HG03025 (cell line): ENCODE results near the gene CDKL2.

Experiments used
- ATAC-seq: cut with Tn5 transposase; IDR thresholded peaks from one replicate; pipeline ENCODE4 v1.9.1; 2021; ENCODE audit warnings: mild to moderate bottlenecking, moderate library complexity; ENCODE audit not compliant: unreplicated experiment, low FRiP score

CDKL2 gene

DNA sequence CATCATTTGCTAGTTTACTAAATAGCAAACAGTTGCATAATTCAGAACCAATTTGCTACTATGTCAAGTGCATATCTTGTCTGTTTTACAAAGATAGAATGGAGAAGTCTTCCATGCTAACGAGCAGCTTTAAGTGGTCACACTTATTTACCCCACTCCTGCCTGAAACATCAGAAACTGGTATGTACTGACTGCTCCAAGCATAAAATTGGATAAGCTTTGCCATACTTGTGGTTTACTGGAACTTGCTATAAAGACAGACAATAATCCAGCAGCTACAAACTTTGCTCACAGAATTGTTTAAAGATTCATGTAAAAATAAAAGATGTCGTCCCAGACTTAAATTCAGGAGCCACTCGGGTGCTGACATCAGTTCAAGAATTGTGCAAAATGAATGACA lies 13.3 kb upstream of the CDKL2 start:
- no peak for ATAC-seq

DNA sequence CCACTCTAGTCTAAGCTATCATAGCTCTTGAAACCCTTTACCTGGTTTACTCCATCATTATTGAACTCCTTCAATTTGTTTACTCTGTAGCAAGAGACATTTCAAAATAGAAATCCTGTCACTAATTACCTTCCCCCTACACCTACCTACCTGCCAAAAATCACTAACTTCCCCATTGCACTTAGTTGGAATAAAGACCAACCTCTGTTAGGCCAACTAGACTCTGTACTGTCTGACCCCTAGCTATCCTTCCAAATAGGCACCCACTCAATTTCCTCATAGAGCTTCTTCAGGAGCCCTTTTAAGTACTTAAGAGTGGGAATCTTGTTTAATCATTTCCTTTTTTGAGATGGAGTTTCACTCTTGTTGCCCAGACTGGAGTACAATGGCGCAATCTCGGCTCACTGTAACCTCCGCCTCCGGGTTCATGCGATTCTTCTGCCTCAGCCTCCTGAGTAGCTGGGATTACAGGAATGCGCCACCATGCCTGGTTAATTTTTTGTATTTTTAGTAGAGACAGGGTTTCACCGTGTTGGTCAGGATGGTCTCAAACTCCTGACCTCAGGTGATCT lies 8.9 kb upstream of the CDKL2 start:
- no peak for ATAC-seq

DNA sequence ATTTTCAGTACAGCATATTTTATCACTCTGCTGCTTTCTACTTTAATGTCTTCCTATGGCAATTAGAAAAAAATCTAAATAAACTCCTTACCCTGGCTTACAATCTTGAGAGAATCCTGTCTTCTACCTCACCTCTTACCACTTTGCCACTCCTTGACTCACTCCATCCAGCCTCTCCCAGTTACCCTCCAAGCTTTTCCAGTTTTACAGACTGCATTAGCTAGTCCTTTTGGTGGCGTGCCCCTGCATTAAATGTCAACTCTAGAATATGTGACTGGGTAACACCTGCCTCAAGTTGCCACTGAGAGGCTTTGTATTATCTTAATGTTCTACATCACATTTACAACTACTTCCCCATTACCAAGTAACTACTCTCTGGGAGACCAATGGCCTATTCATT lies 7.5 kb upstream of the CDKL2 start:
- no peak for ATAC-seq

DNA sequence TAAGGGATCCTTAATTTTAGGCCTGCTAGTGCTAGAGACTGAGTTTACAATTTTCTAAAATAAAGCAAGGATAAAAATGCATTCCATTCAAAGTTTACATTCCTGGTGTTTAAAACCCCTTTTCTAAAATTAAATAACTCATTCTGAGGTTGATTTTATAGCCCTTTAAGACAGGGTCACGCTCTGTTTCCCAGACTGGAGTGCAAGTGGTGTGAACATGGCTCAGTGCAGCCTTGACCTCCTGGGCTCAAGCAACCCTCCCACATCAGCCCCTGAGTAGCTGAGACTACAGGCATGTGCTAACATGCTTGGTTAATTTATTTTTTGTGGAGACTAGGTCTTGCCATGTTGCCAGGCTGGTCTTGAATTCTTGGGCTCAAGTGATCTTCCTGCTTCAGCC lies 6.8 kb upstream of the CDKL2 start:
- ATAC-seq: no peak

DNA sequence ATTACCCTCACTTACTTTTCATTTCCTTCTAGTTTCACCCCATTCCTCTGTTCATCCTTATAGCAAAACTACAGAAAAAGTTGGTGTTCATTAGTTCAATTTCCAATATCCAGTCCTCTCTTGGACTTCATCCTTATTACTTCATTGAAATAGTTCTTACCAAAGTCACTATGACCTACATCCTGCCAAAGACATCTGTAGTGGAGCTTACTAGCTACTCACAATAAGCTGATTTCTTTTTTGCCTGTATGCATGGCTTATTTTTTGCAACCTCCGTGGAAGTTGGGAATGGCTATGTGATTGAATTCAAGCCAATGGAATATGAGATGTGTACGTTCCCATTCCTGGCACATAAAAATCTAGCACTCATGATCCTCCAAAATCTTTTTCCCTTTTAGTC lies 4.6 kb upstream of the CDKL2 start:
- no peak for ATAC-seq

DNA sequence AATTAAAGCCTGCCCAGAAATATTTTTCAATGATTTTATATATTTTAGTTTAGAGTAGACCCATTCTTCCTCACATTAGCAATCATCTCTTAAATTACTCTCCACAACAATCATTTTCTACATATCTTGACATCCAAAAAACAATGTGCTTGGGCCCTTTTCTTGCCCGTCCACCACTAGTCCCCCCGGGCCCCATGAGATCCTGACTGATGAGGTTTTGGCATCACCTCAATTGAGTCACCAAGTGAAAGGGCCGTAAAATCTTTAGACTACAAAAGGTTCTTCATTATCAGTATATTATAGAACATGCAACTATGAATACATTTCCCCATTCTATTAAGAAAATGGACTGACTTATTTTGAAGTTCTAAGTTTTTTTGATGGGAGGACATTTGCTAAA lies 4.0 kb upstream of the CDKL2 start:
- ATAC-seq: no peak

DNA sequence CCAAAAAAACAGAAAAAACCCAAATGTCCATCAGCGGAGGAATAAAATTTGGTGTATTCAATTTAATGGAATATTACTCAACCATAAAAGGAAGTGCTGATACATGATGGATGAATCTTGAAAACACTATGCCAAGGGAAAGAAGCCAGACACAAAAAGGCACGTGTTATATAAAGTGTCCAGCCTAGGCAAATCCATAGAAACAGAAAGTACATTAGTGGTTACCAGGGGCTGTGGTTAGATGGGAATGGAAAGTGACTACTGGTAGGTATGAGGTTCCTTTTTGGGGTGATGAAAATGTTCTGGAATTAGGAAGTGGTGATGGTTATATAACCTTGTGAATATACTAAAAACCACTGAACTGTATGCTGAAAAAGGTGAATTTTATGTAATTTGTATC lies 3.5 kb upstream of the CDKL2 start:
- no peak for ATAC-seq

DNA sequence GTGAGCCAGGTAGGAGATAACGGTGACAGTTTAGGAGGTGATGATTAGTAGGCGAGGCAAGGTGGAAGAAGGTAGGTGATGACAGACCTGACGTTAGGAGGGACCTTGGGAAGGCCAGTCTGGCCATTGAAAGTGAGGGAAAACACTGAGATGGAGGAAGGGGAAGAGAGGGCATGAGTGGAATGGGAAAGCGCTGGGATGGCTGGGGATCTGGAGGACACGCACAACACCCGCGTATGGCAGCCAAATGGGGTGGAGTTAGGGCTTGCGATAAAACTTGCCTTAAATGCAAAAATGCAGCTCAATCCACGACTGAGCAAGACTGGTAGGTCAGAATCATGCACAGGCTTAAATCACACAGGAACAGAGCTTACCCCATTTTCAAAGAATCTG lies 605 bp upstream of the CDKL2 start:
- no peak for ATAC-seq

DNA sequence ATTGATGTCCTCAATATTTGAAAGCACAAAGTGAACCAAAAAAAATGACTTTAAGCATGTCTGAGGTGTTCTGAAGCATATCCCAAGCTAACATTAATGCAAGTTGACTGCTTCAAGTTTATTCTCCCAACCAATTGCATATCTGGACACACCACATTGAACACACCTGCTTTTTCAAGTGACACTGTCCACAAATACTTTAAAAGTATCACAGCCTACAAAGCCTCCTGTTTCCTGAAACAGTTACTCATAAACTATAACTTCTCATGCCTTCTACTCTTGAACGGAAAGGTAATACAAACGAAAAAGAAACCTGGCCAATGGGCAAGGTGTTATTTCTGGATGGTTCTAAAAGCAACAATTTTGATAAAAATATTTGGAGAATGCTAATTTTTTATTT lies 1.1 kb downstream of the CDKL2 start:
- ATAC-seq: no peak

DNA sequence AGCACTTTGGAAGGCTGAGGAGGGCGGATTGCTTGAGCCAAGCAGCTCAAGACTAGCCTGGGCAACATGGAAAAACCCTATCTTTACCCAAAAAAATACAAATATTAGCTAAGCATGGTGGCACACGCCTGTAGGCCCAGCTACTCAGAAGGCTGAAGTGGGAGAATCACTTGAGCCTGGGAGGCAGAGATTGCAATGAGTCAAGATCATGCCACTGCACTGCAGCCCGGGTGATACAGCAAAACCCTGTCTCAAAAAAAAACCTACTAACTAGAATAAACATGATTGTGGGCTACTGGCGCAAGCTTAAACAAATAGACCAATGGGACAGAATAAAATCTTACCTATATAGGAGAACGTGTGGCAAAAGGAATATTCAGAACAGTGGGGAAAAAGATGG lies 7.3 kb downstream of the CDKL2 start:
- ATAC-seq: no peak

DNA sequence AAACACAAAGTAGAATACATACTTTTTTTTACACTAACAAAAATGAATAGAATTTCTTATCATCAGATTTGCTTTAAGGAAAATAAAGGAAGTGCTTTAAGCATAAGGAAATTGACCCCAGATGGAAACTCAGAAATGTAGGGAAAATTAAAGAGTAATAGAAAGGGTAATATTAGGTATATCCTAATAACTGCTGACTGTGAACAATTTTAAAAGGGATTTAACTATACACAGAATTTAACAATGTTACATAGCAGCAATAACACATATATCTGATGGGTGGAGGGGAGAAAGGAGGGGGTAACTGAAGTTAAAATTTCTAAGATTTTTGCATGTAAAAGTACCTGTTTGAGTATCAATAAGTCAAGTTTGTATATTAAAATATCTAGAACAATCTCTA lies 8.6 kb downstream of the CDKL2 start:
- ATAC-seq: no peak

DNA sequence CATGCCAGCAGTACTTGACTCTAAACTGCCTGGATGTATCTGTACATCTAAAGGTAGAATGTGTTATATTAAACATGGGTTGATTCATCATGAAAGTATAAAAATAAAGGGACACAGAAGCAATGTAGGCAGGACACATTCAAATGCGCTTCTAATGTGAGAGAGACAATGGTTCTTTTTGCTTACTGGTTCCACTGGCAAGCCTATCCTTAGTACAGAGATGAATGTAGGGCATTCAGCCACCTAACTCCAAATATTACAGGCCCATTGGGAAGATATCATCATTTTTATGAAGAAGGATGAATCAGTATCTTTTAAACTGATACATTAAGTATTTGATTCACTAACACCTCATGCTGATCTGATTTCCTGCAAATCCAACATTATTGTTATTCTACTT lies 18.0 kb downstream of the CDKL2 start:
- ATAC-seq: no peak

DNA sequence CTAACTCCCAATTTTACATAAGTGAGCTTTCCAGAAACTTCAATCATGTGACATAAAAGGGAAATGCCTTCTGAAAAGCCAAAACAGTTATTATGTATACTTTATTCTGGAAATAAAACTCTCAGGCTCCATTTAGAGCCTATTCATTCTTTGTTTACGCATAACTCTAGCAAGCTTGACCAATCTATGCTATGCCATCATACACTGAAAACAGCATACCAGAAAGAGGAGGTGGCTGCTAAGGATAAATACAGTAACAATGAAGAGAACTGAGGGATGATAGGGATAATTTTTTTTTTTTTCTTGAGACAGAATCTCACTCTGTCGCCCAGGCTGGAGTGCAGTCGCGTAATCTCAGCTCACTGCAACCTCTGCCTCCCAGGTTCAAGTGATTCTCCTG lies 24.4 kb downstream of the CDKL2 start:
- ATAC-seq: no peak

DNA sequence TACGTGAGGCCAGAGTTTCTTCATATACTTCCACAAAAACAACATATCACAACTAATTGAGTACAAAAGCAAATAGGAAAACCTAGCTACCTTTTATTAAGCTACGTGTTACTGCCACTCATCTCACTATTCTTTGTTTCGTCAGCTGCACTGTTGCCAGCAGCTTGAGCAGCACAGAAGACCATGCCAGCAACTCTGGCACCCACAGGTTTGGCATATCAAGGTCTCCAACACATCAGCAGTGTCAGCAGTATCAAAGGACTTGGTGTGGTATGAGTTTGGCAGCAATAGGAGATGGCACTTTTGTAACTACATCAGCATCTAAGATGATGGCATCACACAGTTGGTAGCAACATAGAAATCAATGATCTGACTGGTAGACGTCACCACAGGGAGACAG lies 30.7 kb downstream of the CDKL2 start:
- no peak for ATAC-seq

DNA sequence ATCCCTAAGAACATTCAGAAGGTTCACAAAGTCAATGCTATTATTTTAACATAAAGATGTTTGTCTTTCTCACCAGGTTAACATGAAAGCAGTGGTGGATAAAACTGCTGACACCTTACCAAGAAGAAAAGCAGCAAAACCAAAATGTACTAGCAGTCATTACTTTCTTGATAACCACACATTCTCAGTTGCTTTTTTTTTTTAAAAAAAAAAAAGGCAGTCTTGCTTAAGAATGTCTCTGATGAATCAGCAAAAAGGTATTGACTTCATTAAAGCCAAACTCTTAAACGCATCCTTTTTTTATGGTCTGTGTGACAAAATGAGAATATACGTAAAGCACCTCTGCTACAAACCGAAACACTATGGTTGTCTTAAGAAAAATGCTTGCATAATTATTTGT lies 31.9 kb downstream of the CDKL2 start:
- ATAC-seq: no peak

DNA sequence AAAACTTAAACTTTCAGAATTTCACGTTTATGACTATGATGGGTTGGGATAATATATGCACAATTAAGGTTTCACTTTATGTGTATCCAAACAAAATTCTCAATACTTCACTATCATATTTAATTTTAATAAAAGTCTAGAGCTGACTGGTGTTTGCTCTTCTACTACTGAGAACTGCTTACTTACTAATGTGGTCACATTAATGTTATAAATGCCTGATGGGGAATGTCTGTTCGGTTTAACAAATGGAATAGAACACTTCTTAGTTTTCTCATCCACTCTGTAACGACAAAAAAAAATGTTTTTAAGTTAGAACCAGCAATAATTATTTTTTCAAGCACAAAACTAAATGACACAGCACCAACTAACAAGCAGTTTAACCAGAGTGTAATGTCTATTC lies 34.3 kb downstream of the CDKL2 start:
- no peak for ATAC-seq

DNA sequence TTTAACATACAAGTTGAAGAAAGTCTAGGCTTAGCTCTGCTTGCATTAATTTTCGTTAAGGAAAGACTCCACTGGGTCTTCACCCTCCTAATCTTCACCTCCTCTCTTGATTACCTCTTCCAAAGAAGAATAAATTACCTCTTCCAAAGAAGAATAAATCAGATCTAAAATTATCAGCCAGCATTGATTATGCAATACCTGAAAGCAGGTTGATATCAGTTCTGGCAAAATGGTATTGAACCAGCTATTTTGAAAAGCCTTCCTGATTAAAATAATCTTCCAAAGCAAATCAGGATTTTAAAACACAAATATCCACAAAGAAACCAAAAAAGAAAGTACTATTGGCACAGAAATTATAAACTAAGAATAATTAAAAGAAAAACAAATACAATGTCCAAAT lies 36.9 kb downstream of the CDKL2 start:
- no peak for ATAC-seq

DNA sequence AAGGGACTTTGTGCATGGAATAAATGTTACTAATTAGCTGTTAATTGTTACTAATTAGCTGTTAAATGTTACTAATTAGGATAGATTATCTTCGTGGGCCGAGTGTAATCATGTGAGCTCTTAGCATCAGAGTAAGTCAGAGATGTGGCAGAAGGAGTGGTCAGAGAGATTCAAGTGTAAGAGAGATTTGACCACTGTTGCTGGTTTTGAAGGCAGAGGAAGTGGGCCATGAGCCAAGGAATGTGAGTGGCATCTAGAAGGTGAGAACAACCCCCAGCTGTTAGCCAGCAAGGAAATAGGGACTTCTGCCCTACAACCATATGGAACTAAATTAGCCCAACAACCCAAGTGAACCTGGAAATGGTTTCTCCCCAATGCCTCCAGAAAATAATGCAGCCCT lies 46.3 kb downstream of the CDKL2 start:
- no peak for ATAC-seq

DNA sequence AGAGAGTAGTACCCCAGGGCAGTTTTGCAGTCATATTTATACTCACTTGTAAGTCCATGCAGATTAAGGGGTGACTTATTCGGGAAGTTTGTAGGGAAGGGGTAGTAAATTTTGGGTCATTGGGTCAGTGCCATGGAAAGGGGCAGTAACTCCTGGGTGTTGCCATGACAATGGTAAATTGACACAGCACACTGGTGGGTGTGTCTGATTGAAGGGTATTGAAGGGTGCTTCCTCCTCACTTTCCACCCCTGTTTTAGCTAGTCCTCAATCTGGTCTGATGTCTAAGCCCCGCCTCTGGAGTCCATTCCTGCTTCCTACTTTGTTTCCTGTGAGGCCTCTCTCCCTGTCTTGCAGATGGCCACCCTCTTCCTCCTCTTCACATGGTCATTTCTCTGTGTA lies 62.6 kb downstream of the CDKL2 start:
- ATAC-seq: no peak

DNA sequence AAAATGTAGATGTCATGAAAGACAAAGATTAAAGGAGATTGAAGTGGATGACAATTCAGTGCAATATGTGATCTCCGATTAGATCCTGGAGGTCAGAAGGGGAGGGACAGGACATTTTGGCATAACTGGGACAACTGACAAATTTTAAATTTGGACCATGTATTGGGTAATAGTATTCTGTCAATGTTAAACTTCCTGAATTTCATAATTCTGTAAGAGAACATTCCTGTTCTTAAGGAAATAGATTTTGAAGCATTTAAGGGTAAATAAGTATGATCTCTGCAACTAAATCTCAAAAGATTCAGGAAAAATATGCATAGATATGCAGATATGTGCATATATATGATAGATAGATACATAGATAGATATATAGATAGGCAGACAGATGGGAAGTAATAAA lies 63.4 kb downstream of the CDKL2 start:
- ATAC-seq: no peak

DNA sequence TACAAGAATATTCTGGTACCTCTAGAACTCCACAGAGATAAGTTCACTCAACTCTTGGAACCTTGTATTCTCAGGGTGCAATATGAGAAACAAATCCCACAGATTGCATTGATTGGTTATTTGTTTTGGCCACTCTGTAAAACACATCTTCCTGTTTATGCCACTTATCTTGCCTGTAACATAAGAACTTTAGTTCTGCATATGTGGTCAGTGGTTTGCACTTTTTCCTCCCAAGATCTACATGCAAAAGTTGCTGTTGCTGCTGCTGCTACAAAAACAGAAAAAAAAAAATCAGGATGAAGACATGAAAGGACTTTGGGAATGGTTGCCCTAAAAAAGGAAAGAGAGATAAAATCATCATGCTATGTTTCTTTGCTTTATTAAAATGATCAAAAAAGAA lies 64.8 kb downstream of the CDKL2 start:
- ATAC-seq: no peak

DNA sequence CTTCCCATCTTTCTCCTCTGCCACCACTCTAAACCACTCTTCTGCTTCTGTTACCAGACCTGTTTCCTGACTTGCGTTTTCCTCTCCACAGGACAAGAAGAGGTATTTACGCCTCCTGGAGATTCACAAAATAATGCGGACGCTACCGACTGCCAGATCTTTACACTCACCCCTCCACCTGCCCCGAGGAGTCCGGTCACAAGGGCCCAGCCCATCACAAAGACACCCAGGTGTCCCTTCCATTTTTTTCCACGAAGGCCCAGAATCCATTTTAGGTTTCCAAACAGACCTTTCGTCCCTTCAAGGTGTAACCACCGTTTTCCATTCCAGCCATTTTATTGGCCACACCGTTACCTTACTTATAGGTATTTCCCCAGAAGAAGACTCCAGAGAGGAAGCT lies 66.3 kb downstream of the CDKL2 start:
- ATAC-seq: no peak

DNA sequence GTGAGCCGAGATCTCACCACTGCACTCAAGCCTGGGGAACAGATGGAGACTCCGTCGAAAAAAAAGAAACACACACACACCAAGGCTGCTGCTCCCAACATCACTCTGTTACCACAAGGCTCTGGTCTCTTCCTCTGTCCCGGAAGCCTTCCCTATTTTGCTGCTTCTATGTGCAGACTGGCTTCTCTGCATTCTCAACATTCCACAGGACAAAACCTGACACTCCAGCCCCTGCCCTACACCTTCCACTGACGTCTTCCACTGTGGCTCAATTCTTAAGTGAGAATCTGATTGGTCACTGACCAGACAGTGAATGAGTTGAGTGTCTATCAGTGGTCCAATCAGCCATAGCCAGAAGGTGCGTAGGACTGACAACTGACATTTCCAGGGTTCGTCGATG lies 68.5 kb downstream of the CDKL2 start:
- no peak for ATAC-seq
